ENCODE data around the gene ASS1.

Gene ASS1

DNA sequence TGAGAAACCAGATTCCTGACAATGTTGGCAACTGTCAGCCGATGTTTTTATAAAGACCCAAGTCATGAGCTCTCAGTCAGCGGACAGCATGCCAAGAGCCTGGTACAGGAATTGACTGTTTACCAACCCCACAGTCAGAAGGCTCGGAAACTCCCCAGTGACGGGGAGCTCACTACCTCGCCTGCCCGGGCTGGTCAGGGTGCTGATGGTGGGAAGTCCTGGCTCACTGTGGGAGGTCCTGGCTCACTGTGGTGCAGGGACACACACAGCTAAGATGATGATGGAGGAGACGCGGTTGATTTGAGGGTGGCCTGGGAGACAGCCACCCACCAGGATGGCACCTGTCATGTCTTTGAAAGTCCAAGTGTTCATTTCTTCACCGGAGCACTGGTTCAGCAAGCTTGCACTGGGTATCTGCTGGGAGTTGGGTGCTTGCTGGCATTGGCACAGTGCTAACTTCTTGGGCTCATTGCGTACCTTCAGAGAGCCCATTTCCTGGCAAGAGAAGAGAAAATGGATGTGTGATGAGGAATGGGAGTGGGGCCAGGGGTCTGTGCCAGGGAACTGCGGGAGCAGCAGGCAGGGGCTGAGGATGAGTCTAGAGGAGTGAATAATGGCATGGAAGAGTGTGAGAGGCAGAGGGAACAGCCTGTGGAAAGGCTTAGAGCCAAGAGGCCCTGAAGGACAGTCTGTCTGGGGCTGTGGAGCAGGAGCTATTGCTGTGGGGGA is 15.3 kb downstream of the ASS1 start:
- no peak for DNase-seq (ENCODE audit: low read depth, low spot score)
- no peak overlapping the region for H3K4me3 ChIP-seq (ENCODE audit: low read depth, low read length)
- POLR2A ChIA-PET, result interaction anchor here (1.1 kb wide), 2 partner anchors 12 to 222 kb away, joined by 3 to 5 read pairs; no protein-coding TSS in a partner anchor
- TF ChIP-seq, protein P1, sequence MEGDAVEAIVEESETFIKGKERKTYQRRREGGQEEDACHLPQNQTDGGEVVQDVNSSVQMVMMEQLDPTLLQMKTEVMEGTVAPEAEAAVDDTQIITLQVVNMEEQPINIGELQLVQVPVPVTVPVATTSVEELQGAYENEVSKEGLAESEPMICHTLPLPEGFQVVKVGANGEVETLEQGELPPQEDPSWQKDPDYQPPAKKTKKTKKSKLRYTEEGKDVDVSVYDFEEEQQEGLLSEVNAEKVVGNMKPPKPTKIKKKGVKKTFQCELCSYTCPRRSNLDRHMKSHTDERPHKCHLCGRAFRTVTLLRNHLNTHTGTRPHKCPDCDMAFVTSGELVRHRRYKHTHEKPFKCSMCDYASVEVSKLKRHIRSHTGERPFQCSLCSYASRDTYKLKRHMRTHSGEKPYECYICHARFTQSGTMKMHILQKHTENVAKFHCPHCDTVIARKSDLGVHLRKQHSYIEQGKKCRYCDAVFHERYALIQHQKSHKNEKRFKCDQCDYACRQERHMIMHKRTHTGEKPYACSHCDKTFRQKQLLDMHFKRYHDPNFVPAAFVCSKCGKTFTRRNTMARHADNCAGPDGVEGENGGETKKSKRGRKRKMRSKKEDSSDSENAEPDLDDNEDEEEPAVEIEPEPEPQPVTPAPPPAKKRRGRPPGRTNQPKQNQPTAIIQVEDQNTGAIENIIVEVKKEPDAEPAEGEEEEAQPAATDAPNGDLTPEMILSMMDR (IDR thresholded peaks at IDR 0.05; ENCODE audit: insufficient read depth, low read length, missing control alignments), result no peak
- CTCF ChIA-PET, result interaction anchor here (0.5 to 21.8 kb wide), 25 partner anchors 7 to 372 kb away, joined by 3 to 414 read pairs (median 4); partner anchors contain the start of gene EXOSC2

DNA sequence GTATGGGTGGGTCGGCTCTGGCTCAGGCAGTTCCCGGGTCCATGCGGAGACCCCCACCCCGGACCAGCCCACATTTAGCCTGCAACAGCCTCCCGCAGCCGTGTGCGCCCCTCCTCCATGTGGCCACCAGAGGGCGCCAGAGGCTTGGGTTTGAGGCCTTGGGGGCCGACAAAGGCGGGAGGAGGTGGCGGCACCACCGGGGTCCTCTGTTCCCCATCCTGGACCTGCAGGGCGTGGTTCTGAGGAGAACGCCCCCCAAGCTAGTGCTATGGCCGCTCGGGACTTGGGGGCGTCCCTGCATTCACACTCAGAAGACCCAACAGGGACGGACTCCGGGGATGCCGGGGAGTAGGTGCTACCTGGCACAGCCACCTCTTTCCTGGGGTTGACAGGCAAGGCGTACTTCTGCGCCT is 16.5 kb downstream of the ASS1 start:
- CTCF ChIA-PET, result interaction anchor here (0.7 to 21.8 kb wide), 16 partner anchors 9 to 240 kb away, joined by 3 to 414 read pairs (median 8); partner anchors contain the start of gene EXOSC2
- no peak for DNase-seq (ENCODE audit: low read depth, low spot score)
- TF ChIP-seq, protein P1 (IDR thresholded peaks at IDR 0.05; ENCODE audit: insufficient read depth, low read length, missing control alignments), result peak; percentile 94
- H3K4me3 ChIP-seq (ENCODE audit: low read depth, low read length), result no peak overlapping the region
- POLR2A ChIA-PET, result interaction anchor here (1.1 kb wide), 1 partner anchor 13 kb away, joined by 5 read pairs; no protein-coding TSS in a partner anchor

DNA sequence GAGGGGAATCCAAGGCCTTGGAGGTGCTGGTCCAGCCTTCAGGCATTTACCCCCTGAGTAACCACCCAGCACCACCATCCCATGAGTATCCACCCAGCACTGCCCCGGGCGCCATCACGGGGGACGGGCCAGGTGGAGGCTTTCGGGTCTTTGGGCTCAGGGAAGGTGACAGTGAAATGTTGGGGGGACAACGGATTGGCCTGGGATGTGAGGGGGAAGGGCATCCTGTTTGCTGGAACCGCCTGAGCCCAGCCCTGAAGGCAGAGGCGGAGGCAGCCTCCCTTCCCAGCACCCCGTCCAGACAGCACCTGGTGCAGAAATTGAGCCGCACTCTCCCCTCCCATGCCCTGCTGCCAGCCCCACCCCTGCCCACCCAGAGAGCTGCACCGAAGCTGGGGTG is 17.0 kb downstream of the ASS1 start:
- H3K4me3 ChIP-seq (ENCODE audit: low read depth, low read length), result no peak overlapping the region
- CTCF ChIA-PET, result interaction anchor here (0.8 to 21.8 kb wide), 11 partner anchors 9 to 228 kb away, joined by 3 to 414 read pairs (median 11); no protein-coding TSS in a partner anchor
- POLR2A ChIA-PET, result no interaction called here
- TF ChIP-seq, protein P1 (IDR thresholded peaks at IDR 0.05; ENCODE audit: insufficient read depth, low read length, missing control alignments), result no peak
- DNase-seq (ENCODE audit: low read depth, low spot score), result no peak

- ChIA-PET POLR2A (interaction anchor here (1.2 kb wide), 1 partner anchor 15 kb away, joined by 3 read pairs; no protein-coding TSS in a partner anchor), CTCF (interaction anchor here (0.8 to 21.8 kb wide), 8 partner anchors 10 to 227 kb away, joined by 3 to 414 read pairs (median 5); no protein-coding TSS in a partner anchor)
- no peak for DNase-seq (ENCODE audit: low read depth, low spot score)
- TF ChIP-seq, protein P1 (IDR thresholded peaks at IDR 0.05; ENCODE audit: insufficient read depth, low read length, missing control alignments), result no peak
- no peak overlapping the region for H3K4me3 ChIP-seq (ENCODE audit: low read depth, low read length)
Measured at GRCh38 chr9:130462685-130463540, 18.2 kb downstream of the ASS1 start.

DNA sequence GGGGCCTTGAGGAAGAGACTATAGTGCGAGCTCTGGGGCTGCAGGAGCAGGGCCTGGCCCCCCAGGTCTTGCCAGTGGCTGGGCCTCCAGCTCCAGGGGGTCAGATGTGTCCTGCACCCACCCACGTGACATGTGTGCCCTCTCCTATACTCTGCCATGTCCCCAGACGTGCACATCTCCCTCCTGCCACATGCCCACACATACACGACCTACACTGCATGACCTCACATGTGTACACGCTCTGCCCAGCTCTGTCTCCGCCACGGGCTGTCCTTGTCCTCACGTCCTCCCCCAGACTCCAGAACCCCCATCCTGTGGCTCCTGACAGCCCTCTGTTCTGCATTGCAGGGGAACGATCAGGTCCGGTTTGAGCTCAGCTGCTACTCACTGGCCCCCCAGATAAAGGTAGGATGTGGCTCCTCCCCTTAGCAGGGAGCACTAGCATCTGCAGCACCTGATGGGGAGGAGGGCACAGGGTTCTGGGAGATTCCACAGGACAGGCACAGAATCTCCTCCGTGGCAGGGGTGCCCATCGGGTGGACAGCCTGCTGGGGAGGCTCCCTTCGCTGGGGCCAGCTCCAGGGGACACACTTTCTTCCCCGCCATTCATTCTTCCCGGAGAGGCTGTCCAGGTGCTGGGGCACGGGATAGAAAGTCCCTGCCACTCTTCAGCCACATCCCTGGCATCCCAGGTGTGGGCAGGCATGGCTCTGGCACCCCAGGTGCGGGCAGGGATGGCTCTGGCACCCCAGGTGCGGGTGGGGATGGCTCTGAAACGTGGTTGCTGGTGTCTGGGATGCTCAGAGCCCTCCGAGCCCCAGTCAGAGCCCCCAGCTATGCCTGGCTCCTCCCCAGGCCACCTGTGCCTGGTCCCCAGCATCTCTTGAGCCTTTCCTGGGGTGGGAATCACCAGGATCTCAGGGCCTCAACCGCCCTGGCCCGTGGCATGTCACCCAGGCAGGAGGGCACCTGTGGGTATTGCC is 19.3 kb downstream of the ASS1 start:
- POLR2A ChIA-PET, result interaction anchor here (1.2 kb wide), 1 partner anchor 16 kb away, joined by 3 read pairs; no protein-coding TSS in a partner anchor
- TF ChIP-seq, protein P1 (IDR thresholded peaks at IDR 0.05; ENCODE audit: insufficient read depth, low read length, missing control alignments), result no peak
- no peak for DNase-seq (ENCODE audit: low read depth, low spot score)
- H3K4me3 ChIP-seq (ENCODE audit: low read depth, low read length), result no peak overlapping the region
- CTCF ChIA-PET, result interaction anchor here (1.1 to 21.8 kb wide), 4 partner anchors 11 to 226 kb away, joined by 3 to 414 read pairs (median 22); no protein-coding TSS in a partner anchor

All from AG04449 (cell line).